Panc1 (cell line): ENCODE data around the gene METTL24.

Source experiments
- POLR2AphosphoS5 ChIP-seq: IDR thresholded peaks from 2 replicates; pipeline ENCODE4 v1.6.1; 2012; ENCODE audit warnings: mild to moderate bottlenecking, low read depth, low read length, moderate library complexity
- SIN3A ChIP-seq: IDR thresholded peaks from 2 replicates; pipeline ENCODE4 v1.6.1; 2012; ENCODE audit warnings: low read depth, mild to moderate bottlenecking, low read length, moderate library complexity, borderline replicate concordance; ENCODE audit not compliant: insufficient read depth
- TF ChIP-seq, protein P1 (sequence below): fragments of 450-650 bp; IDR thresholded peaks from 2 replicates; pipeline ENCODE4 v1.5.1; 2017; ENCODE audit warnings: mild to moderate bottlenecking
- TF ChIP-seq, protein P2 (sequence below), 2 experiments: IDR thresholded peaks; 2 replicates each; pipeline ENCODE4 v1.6.1; 2011 to 2012; ENCODE audit warnings: low read depth in 2 of 2, control low read depth in 1 of 2, low read length in 1 of 2, mild to moderate bottlenecking in 1 of 2, moderate library complexity in 1 of 2; ENCODE audit not compliant: insufficient read depth in 1 of 2

DNA sequence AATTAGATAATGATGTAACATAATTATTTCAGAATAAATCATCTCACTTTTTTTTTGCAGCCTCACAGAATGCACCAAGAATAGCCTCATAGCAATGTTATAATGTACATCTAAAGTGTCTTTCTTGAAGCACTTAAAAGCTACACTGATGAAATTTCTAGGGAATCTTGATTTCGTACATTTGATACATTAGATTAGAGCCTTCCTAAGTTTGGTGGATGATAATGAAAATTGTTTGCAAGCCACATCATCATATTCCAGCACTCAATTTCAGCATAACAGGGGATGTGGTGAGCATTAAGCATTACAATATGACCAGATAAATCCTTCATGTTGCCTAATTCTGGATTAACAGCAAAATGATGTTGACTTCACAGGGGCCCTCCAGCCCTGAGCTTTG is 9.7 kb upstream of the METTL24 start:
- no peak for TF ChIP-seq POLR2AphosphoS5
- TF ChIP-seq, protein P1, sequence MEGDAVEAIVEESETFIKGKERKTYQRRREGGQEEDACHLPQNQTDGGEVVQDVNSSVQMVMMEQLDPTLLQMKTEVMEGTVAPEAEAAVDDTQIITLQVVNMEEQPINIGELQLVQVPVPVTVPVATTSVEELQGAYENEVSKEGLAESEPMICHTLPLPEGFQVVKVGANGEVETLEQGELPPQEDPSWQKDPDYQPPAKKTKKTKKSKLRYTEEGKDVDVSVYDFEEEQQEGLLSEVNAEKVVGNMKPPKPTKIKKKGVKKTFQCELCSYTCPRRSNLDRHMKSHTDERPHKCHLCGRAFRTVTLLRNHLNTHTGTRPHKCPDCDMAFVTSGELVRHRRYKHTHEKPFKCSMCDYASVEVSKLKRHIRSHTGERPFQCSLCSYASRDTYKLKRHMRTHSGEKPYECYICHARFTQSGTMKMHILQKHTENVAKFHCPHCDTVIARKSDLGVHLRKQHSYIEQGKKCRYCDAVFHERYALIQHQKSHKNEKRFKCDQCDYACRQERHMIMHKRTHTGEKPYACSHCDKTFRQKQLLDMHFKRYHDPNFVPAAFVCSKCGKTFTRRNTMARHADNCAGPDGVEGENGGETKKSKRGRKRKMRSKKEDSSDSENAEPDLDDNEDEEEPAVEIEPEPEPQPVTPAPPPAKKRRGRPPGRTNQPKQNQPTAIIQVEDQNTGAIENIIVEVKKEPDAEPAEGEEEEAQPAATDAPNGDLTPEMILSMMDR, result no peak
- TF ChIP-seq SIN3A, result no peak
- TF ChIP-seq, protein P2, sequence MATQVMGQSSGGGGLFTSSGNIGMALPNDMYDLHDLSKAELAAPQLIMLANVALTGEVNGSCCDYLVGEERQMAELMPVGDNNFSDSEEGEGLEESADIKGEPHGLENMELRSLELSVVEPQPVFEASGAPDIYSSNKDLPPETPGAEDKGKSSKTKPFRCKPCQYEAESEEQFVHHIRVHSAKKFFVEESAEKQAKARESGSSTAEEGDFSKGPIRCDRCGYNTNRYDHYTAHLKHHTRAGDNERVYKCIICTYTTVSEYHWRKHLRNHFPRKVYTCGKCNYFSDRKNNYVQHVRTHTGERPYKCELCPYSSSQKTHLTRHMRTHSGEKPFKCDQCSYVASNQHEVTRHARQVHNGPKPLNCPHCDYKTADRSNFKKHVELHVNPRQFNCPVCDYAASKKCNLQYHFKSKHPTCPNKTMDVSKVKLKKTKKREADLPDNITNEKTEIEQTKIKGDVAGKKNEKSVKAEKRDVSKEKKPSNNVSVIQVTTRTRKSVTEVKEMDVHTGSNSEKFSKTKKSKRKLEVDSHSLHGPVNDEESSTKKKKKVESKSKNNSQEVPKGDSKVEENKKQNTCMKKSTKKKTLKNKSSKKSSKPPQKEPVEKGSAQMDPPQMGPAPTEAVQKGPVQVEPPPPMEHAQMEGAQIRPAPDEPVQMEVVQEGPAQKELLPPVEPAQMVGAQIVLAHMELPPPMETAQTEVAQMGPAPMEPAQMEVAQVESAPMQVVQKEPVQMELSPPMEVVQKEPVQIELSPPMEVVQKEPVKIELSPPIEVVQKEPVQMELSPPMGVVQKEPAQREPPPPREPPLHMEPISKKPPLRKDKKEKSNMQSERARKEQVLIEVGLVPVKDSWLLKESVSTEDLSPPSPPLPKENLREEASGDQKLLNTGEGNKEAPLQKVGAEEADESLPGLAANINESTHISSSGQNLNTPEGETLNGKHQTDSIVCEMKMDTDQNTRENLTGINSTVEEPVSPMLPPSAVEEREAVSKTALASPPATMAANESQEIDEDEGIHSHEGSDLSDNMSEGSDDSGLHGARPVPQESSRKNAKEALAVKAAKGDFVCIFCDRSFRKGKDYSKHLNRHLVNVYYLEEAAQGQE (IDR thresholded peaks at IDR 0.05; ENCODE audit: insufficient read depth in 1 of 2, low read depth in 2 of 2, low read length in 1 of 2), result no peak
